HEK293 (cell line): ENCODE results near the gene GHRL.

Experiments used
- CTCF ChIA-PET: fragments of 350-600 bp; formaldehyde crosslinking; extraction: SDS; loops from one replicate; lab custom pipeline; 2021; ENCODE audit warnings: antibody characterized with exemption; lab: Yijun Ruan, JAX
- POLR2A ChIA-PET: fragments of 300-600 bp; formaldehyde crosslinking; extraction: SDS; loops from one replicate; lab custom pipeline; 2020; ENCODE audit warnings: antibody characterized with exemption, inconsistent platforms; lab: Yijun Ruan, JAX
- H3K27ac ChIP-seq: fragments of 200-500 bp; sonication (Bioruptor generic); 2 replicates; pipeline ENCODE4 v1.5.1; 2014; ENCODE audit warnings: low read depth, low read length, control low read depth, inconsistent platforms; ENCODE audit errors: extremely low read depth
- H3K36me3 ChIP-seq, 2 experiments: fragments of 200-500 bp in 1 of 2; sonication (Bioruptor generic) in 1 of 2; 1 replicate in 1 of 2; 2 replicates in 1 of 2; pipeline ENCODE4 v1.5.1; 2014 to 2017; ENCODE audit warnings: inconsistent platforms in 2 of 2, low read length in 2 of 2; ENCODE audit not compliant: control insufficient read depth in 2 of 2, insufficient read depth in 1 of 2
- H3K4me1 ChIP-seq: fragments of 200-500 bp; sonication (Bioruptor generic); 2 replicates; pipeline ENCODE4 v1.5.1; 2014; ENCODE audit warnings: mild to moderate bottlenecking, low read length, inconsistent platforms; ENCODE audit not compliant: control insufficient read depth, insufficient read depth
- H3K4me3 ChIP-seq: 2 replicates; pipeline ENCODE4 v1.5.1; 2011; ENCODE audit warnings: low read depth, mild to moderate bottlenecking, control low read depth, low read length, moderate library complexity
- H3K9me3 ChIP-seq: fragments of 200-500 bp; sonication (Bioruptor generic); 2 replicates; pipeline ENCODE4 v1.5.1; 2014; ENCODE audit warnings: low read depth, low read length, inconsistent platforms; ENCODE audit not compliant: control insufficient read depth, insufficient read depth
- GLIS2 ChIP-seq: fragments of 450-650 bp; formaldehyde crosslinking; IDR thresholded peaks from 2 replicates; pipeline ENCODE4 v1.5.1; 2016; ENCODE audit warnings: missing biosample characterization, missing genetic modification characterization
- KLF16 ChIP-seq: fragments of 450-650 bp; formaldehyde crosslinking; IDR thresholded peaks from 2 replicates; pipeline ENCODE4 v1.5.1; 2017; ENCODE audit warnings: missing biosample characterization, missing genetic modification characterization
- KLF7 ChIP-seq: fragments of 450-650 bp; formaldehyde crosslinking; IDR thresholded peaks from 2 replicates; pipeline ENCODE4 v1.5.1; 2016; ENCODE audit warnings: missing biosample characterization, missing genetic modification characterization, borderline replicate concordance
- SCRT2 ChIP-seq: fragments of 450-650 bp; formaldehyde crosslinking; IDR thresholded peaks from 2 replicates; pipeline ENCODE4 v1.5.1; 2016; ENCODE audit warnings: missing biosample characterization, missing genetic modification characterization
- SP3 ChIP-seq: fragments of 450-650 bp; formaldehyde crosslinking; IDR thresholded peaks from 2 replicates; pipeline ENCODE4 v1.5.1; 2016; ENCODE audit warnings: missing biosample characterization, missing genetic modification characterization
- TSHZ1 ChIP-seq: fragments of 450-650 bp; formaldehyde crosslinking; IDR thresholded peaks from 2 replicates; pipeline ENCODE4 v1.5.1; 2016; ENCODE audit warnings: missing biosample characterization, missing genetic modification characterization, borderline replicate concordance
- ZFHX2 ChIP-seq: fragments of 450-650 bp; formaldehyde crosslinking; conservative IDR thresholded peaks from 2 replicates; pipeline ENCODE4 v1.5.1; 2016; ENCODE audit warnings: missing biosample characterization, missing genetic modification characterization
- ZNF175 ChIP-seq: fragments of 450-650 bp; formaldehyde crosslinking; IDR thresholded peaks from 2 replicates; pipeline ENCODE4 v1.5.1; 2016; ENCODE audit warnings: missing biosample characterization, missing genetic modification characterization
- ZNF274 ChIP-seq, 2 experiments: fragments of 200-500 bp in 1 of 2; fragments of 450-650 bp in 1 of 2; sonication (Bioruptor generic) in 1 of 2; formaldehyde crosslinking in 1 of 2; IDR thresholded peaks; 2 replicates each; pipeline versions ENCODE4 v1.5.1 to v1.6.1; 2014 to 2016; ENCODE audit warnings: borderline replicate concordance in 1 of 2, inconsistent platforms in 1 of 2, low read length in 1 of 2, missing biosample characterization in 1 of 2, missing genetic modification characterization in 1 of 2
- ZNF37A ChIP-seq: fragments of 450-650 bp; IDR thresholded peaks from 2 replicates; pipeline ENCODE4 v1.5.1; 2018; ENCODE audit warnings: missing biosample characterization, missing genetic modification characterization
- ZNF433 ChIP-seq: fragments of 450-650 bp; formaldehyde crosslinking; IDR thresholded peaks from 2 replicates; pipeline ENCODE4 v1.5.1; 2016; ENCODE audit warnings: missing biosample characterization, missing genetic modification characterization, low read depth
- ZNF555 ChIP-seq: fragments of 450-650 bp; formaldehyde crosslinking; conservative IDR thresholded peaks from 2 replicates; pipeline ENCODE4 v1.5.1; 2017; ENCODE audit warnings: missing biosample characterization, mild to moderate bottlenecking, missing genetic modification characterization, inconsistent platforms
- TF ChIP-seq, protein P1 (sequence below): IDR thresholded peaks from 2 replicates; pipeline ENCODE4 v1.6.1; 2011; ENCODE audit warnings: mild to moderate bottlenecking, low read depth, low read length, borderline replicate concordance
- TF ChIP-seq, protein P2 (sequence below): fragments of 450-650 bp; formaldehyde crosslinking; IDR thresholded peaks from 2 replicates; pipeline ENCODE4 v1.5.1; 2017; ENCODE audit warnings: missing biosample characterization, missing genetic modification characterization

The GHRL gene

DNA sequence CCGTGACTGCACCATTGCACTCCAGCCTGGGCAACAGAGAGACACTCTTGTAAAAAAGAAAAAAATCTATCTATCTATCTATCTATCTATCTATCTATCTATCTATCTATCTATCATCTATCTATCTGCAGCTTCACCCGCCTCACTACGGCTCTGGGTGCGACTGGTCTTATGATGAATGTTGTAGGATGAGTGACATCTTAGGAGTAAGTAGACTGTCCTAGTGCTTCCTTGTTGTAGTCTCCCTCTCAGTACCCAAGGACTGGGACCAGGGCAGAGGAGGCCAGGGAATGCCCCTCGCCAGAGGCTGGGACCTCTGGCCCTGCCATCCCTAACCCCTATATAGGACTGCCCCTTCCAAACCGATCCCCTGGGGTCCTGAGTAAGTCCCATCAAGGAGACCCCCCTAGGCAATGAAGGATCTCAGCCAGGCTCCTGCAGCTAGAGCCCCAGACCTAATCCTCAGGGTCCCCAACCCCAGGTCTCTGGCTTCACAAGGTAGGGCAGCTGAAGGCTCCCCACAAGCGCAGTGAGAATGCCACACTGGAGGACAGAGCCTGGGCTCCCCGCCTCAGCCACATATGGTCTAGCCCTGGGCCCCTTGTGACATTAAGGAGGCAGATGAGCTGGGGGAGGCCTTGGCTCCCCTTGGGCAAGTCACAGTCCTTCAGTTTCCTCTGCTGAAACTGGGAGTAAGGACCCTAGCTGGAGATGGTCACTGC lies 29.0 kb upstream of the GHRL start:
- ChIA-PET POLR2A (interaction anchor here (0.8 to 1.9 kb wide), 5 partner anchors 12 to 925 kb away, joined by 3 to 5 read pairs (median 3); partner anchors contain the start of genes IRAK2 and TATDN2), CTCF (interaction anchor here (0.6 to 1.4 kb wide), 12 partner anchors 8 to 610 kb away, joined by 3 to 5 read pairs (median 3); no protein-coding TSS in a partner anchor)
- Histone ChIP-seq H3K4me3 (no peak overlapping the region), H3K27ac (no peak overlapping the region), H3K4me1 (no peaks in the 10 kb centered on the region), H3K9me3 (no peaks in the 10 kb centered on the region), H3K36me3 (peaks cover 9 to 27% of the 10 kb centered on the region in 2 experiments; a peak in 2 of 3 replicates)
- TF ChIP-seq KLF7 (tag by site-specific recombination): no peak
- no peak for TF ChIP-seq SP3 (tag by site-specific recombination)
- no peak for TF ChIP-seq ZNF555 (tag by site-specific recombination)
- 0 out of 2 replicates have a peak, but pooled peaks have one; percentile 5 for TF ChIP-seq ZNF433

DNA sequence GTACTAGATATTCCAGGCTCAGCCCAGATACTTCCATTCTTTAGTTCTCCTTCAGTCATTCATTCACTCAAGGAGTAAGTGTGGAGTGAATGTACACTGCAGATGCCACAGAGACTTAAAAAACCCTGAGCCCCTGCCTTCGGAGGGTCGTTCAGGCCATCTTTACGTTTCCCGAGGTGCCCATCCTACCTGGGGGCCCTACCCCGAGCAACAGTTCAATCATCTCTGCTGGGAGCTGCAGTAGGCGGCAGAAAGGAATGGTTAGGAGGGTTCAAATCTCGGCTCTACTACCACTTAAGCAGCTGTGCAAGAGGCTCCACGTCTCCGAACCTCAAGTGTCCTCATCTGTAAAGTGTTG lies 27.6 kb upstream of the GHRL start:
- Histone ChIP-seq H3K27ac (no peak overlapping the region; the same call in 1 of the 2 replicates), H3K9me3 (no peaks in the 10 kb centered on the region), H3K36me3 (peaks cover 9 to 41% of the 10 kb centered on the region in 2 experiments; a peak in 2 of 3 replicates), H3K4me1 (no peaks in the 10 kb centered on the region), H3K4me3 (peak overlapping the region; percentile 62)
- POLR2A ChIA-PET: interaction anchor here (0.9 to 1.9 kb wide), 5 partner anchors 14 to 604 kb away, joined by 3 to 5 read pairs (median 4); partner anchors contain the start of gene TATDN2
- TF ChIP-seq ZNF274 (IDR thresholded peaks at IDR 0.05; ENCODE audit: low read length) (no peak), ZNF274 (tag by site-specific recombination; IDR thresholded peaks at IDR 0.05; ENCODE audit: borderline replicate concordance) (no peak), SCRT2 (tag by site-specific recombination) (peak; percentile 31; the same call in 1 of the 2 replicates), ZNF175 (no peak), TSHZ1 (tag by site-specific recombination) (no peak), ZNF37A (tag by site-specific recombination) (no peak), ZFHX2 (tag by site-specific recombination) (no peak), KLF16 (no peak), GLIS2 (tag by site-specific recombination) (no peak)
- CTCF ChIA-PET: interaction anchor here (1.0 kb wide), 1 partner anchor 21 kb away, joined by 5 read pairs; no protein-coding TSS in a partner anchor

GRCh38 chr3:10319804-10320203 lies 27.1 kb upstream of the GHRL start:
- CTCF ChIA-PET: no interaction called here
- Histone ChIP-seq H3K4me1 (no peaks in the 10 kb centered on the region), H3K4me3 (peak overlapping the region; percentile 62)
- POLR2A ChIA-PET: interaction anchor here (1.9 kb wide), 1 partner anchor 71 kb away, joined by 5 read pairs; the partner anchor contains the start of gene TATDN2
- TF ChIP-seq, protein P1, sequence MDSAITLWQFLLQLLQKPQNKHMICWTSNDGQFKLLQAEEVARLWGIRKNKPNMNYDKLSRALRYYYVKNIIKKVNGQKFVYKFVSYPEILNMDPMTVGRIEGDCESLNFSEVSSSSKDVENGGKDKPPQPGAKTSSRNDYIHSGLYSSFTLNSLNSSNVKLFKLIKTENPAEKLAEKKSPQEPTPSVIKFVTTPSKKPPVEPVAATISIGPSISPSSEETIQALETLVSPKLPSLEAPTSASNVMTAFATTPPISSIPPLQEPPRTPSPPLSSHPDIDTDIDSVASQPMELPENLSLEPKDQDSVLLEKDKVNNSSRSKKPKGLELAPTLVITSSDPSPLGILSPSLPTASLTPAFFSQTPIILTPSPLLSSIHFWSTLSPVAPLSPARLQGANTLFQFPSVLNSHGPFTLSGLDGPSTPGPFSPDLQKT: no peak
- TF ChIP-seq, protein P2, sequence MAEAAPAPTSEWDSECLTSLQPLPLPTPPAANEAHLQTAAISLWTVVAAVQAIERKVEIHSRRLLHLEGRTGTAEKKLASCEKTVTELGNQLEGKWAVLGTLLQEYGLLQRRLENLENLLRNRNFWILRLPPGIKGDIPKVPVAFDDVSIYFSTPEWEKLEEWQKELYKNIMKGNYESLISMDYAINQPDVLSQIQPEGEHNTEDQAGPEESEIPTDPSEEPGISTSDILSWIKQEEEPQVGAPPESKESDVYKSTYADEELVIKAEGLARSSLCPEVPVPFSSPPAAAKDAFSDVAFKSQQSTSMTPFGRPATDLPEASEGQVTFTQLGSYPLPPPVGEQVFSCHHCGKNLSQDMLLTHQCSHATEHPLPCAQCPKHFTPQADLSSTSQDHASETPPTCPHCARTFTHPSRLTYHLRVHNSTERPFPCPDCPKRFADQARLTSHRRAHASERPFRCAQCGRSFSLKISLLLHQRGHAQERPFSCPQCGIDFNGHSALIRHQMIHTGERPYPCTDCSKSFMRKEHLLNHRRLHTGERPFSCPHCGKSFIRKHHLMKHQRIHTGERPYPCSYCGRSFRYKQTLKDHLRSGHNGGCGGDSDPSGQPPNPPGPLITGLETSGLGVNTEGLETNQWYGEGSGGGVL (tag by site-specific recombination): 0 out of 2 replicates have a peak, but pooled peaks have one; percentile 43
- TF ChIP-seq, all 188 proteins: peak for 1
- Histone ChIP-seq H3K9me3 (no peaks in the 10 kb centered on the region), H3K36me3 (peaks cover 9 to 46% of the 10 kb centered on the region in 2 experiments; a peak in 2 of 3 replicates), H3K27ac (no peak overlapping the region)
